ENCODE data around the gene POMT1.

The POMT1 gene

GRCh38 chr9:131461166-131461565 lies 41.6 kb upstream of the POMT1 start:
- TF ChIP-seq, protein P1, sequence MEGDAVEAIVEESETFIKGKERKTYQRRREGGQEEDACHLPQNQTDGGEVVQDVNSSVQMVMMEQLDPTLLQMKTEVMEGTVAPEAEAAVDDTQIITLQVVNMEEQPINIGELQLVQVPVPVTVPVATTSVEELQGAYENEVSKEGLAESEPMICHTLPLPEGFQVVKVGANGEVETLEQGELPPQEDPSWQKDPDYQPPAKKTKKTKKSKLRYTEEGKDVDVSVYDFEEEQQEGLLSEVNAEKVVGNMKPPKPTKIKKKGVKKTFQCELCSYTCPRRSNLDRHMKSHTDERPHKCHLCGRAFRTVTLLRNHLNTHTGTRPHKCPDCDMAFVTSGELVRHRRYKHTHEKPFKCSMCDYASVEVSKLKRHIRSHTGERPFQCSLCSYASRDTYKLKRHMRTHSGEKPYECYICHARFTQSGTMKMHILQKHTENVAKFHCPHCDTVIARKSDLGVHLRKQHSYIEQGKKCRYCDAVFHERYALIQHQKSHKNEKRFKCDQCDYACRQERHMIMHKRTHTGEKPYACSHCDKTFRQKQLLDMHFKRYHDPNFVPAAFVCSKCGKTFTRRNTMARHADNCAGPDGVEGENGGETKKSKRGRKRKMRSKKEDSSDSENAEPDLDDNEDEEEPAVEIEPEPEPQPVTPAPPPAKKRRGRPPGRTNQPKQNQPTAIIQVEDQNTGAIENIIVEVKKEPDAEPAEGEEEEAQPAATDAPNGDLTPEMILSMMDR (IDR thresholded peaks at IDR 0.05; ENCODE audit: insufficient read depth, low read length, poor library complexity, severe bottlenecking), result no peak
- H3K4me3 ChIP-seq (replicated peaks; ENCODE audit: low read depth, low read length), result no peak overlapping the region
- H3K27me3 ChIP-seq (replicated peaks; ENCODE audit: control insufficient read depth, insufficient read depth, low read length), result no peaks in the 10 kb centered on the region
- no peak for DNase-seq (ENCODE audit: extremely low read depth, insufficient read length)
- peaks cover 42% of the 10 kb centered on the region for H3K36me3 ChIP-seq (ENCODE audit: control insufficient read depth, insufficient read depth, low read length)

- TF ChIP-seq, protein P1 (IDR thresholded peaks at IDR 0.05; ENCODE audit: insufficient read depth, low read length, poor library complexity, severe bottlenecking), result no peak
- Histone ChIP-seq H3K4me3 (replicated peaks; ENCODE audit: low read depth, low read length) (no peak overlapping the region), H3K27me3 (replicated peaks; ENCODE audit: control insufficient read depth, insufficient read depth, low read length) (no peaks in the 10 kb centered on the region), H3K36me3 (ENCODE audit: control insufficient read depth, insufficient read depth, low read length) (peaks cover 44% of the 10 kb centered on the region)
- no peak for DNase-seq (ENCODE audit: extremely low read depth, insufficient read length)
Observed at GRCh38 chr9:131464354-131465000, 38.2 kb upstream of the POMT1 start.

GRCh38 chr9:131465401-131465800 lies 37.3 kb upstream of the POMT1 start:
- H3K27me3 ChIP-seq (replicated peaks; ENCODE audit: control insufficient read depth, insufficient read depth, low read length), result no peaks in the 10 kb centered on the region
- no peak overlapping the region for H3K4me3 ChIP-seq (replicated peaks; ENCODE audit: low read depth, low read length)
- peaks cover 53% of the 10 kb centered on the region for H3K36me3 ChIP-seq (ENCODE audit: control insufficient read depth, insufficient read depth, low read length)
- no peak for DNase-seq (ENCODE audit: extremely low read depth, insufficient read length)
- TF ChIP-seq, protein P1 (IDR thresholded peaks at IDR 0.05; ENCODE audit: insufficient read depth, low read length, poor library complexity, severe bottlenecking), result no peak

DNA sequence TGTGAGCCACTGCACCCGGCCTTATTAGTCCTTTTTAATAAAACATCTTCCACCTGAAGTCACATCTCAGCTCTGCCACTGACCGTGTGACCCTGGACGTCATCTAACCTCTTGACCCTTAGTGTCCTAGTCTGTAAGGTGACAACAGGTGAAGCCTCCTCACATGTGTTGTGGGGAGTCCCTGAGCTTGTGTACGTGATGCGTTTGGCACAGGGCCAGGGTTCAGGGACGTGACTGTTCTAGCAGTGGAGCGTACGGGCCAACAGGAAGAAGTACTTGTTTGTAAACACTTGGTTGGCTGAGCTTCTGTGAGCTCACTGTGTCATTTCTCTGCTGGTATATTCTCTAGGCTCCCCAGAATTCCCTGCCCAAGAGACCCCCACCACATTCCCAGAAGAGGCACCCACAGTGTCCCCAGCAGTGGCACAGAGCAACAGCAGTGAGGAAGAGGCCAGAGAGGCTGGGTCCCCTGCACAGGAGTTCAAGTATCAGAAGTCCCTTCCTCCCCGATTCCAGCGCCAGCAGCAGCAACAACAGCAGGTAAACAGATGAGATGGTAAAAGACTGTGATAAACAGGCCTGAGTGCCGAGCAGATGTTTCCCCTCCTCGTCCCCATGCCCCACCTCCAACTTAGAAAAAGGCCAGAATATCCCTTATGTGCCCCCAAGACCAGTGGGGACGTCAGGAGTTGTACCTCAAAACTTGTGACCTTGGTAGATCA lies 35.3 kb upstream of the POMT1 start:
- no peak for DNase-seq (ENCODE audit: extremely low read depth, insufficient read length)
- Histone ChIP-seq H3K36me3 (ENCODE audit: control insufficient read depth, insufficient read depth, low read length) (peaks cover 46% of the 10 kb centered on the region), H3K4me3 (replicated peaks; ENCODE audit: low read depth, low read length) (no peak overlapping the region), H3K27me3 (replicated peaks; ENCODE audit: control insufficient read depth, insufficient read depth, low read length) (no peaks in the 10 kb centered on the region)
- TF ChIP-seq, protein P1 (IDR thresholded peaks at IDR 0.05; ENCODE audit: insufficient read depth, low read length, poor library complexity, severe bottlenecking), result no peak

DNA sequence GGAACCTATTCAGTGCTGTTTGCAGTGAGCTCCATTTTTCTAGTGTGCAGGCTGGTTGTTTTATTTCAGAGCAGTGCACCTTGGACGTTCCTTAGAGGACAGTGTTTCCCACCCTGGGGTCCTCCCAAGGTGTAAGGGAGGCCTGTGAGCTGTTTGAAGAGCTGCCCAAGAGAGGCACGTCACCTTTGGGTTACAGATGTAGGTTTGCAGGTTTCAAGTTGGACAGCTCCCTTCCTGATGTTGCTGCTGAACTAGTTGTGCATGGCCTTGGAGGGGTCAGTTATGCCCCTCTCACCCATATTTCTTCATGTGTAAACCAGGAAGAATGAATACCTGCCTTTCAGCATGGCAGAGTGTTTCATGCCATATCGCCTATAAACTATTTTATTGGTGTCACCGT lies 34.7 kb upstream of the POMT1 start:
- no peak for DNase-seq (ENCODE audit: extremely low read depth, insufficient read length)
- no peak overlapping the region for H3K4me3 ChIP-seq (replicated peaks; ENCODE audit: low read depth, low read length)
- TF ChIP-seq, protein P1 (IDR thresholded peaks at IDR 0.05; ENCODE audit: insufficient read depth, low read length, poor library complexity, severe bottlenecking), result no peak
- H3K36me3 ChIP-seq (ENCODE audit: control insufficient read depth, insufficient read depth, low read length), result peaks cover 48% of the 10 kb centered on the region
- H3K27me3 ChIP-seq (replicated peaks; ENCODE audit: control insufficient read depth, insufficient read depth, low read length), result no peaks in the 10 kb centered on the region

All from GM06990 (cell line).